KMS-11 (cell line): ENCODE results near the gene SH3BP2.

ENCODE experiments used
- H2AFZ ChIP-seq: fragments of 200-600 bp; sonication (generic); 2 replicates; pipeline ENCODE4 v1.6.1; 2016; ENCODE audit warnings: antibody characterized with exemption, mixed run types, low read depth
- H3K27ac ChIP-seq: fragments of 200-600 bp; sonication (generic); 2 replicates; pipeline ENCODE4 v1.6.1; 2016; ENCODE audit warnings: mild to moderate bottlenecking, mixed run types
- H3K27me3 ChIP-seq: fragments of 200-600 bp; sonication (generic); 2 replicates; pipeline ENCODE4 v1.6.1; 2017; ENCODE audit warnings: mild to moderate bottlenecking, low read depth, mixed run types, moderate library complexity; ENCODE audit not compliant: insufficient read depth
- H3K36me3 ChIP-seq: fragments of 200-600 bp; sonication (generic); 2 replicates; pipeline ENCODE4 v1.6.1; 2017; ENCODE audit warnings: mild to moderate bottlenecking, mixed run types; ENCODE audit not compliant: insufficient read depth
- H3K4me1 ChIP-seq: fragments of 200-600 bp; sonication (generic); 2 replicates; pipeline ENCODE4 v1.6.1; 2016; ENCODE audit warnings: mild to moderate bottlenecking, low read depth, mixed run types; ENCODE audit not compliant: poor library complexity, severe bottlenecking
- H3K4me2 ChIP-seq: fragments of 200-600 bp; sonication (generic); 2 replicates; pipeline ENCODE4 v1.7.0; 2016; ENCODE audit warnings: mild to moderate bottlenecking, mixed run types
- H3K4me3 ChIP-seq: fragments of 200-600 bp; sonication (generic); IDR thresholded peaks from 2 replicates; pipeline ENCODE4 v1.6.1; 2017; ENCODE audit warnings: low read depth, low read length, mixed read lengths; ENCODE audit not compliant: insufficient read depth
- H3K79me2 ChIP-seq: fragments of 200-600 bp; sonication (generic); 2 replicates; pipeline ENCODE4 v1.6.1; 2016; ENCODE audit warnings: low read depth, mixed run types; ENCODE audit not compliant: insufficient read depth
- H3K9ac ChIP-seq: fragments of 200-600 bp; sonication (generic); 2 replicates; pipeline ENCODE4 v1.6.1; 2016; ENCODE audit warnings: mild to moderate bottlenecking, mixed run types
- H4K20me1 ChIP-seq: fragments of 200-600 bp; sonication (generic); 2 replicates; pipeline ENCODE4 v1.6.1; 2016; ENCODE audit warnings: mild to moderate bottlenecking, mixed run types; ENCODE audit not compliant: insufficient read depth
- CTCF ChIP-seq: fragments of 200-600 bp; sonication (generic); conservative IDR thresholded peaks from 2 replicates; pipeline ENCODE4 v1.6.1; 2017; ENCODE audit warnings: low read depth, mild to moderate bottlenecking, antibody characterized with exemption, low read length, moderate library complexity, mixed read lengths

Gene SH3BP2

GRCh38 chr4:2818351-2818939 is 25.6 kb downstream of the SH3BP2 start:
- Histone ChIP-seq H2AFZ (no peak overlapping the region), H3K4me3 (no peak overlapping the region), H4K20me1 (no peaks in the 10 kb centered on the region), H3K79me2 (peaks cover 3% of the 10 kb centered on the region; the same call in 1 of the 2 replicates), H3K4me2 (no peak overlapping the region), H3K27ac (no peak overlapping the region), H3K4me1 (no peaks in the 10 kb centered on the region), H3K9ac (no peak overlapping the region), H3K27me3 (no peaks in the 10 kb centered on the region), H3K36me3 (no peaks in the 10 kb centered on the region)
- TF ChIP-seq CTCF = no peak

GRCh38 chr4:2819244-2820215 is 26.6 kb downstream of the SH3BP2 start:
- Histone ChIP-seq H3K4me3 (no peak overlapping the region), H3K27me3 (no peaks in the 10 kb centered on the region), H2AFZ (no peak overlapping the region), H4K20me1 (no peaks in the 10 kb centered on the region), H3K79me2 (no peaks in the 10 kb centered on the region), H3K4me1 (no peaks in the 10 kb centered on the region), H3K27ac (no peak overlapping the region), H3K4me2 (no peak overlapping the region), H3K9ac (no peak overlapping the region), H3K36me3 (no peaks in the 10 kb centered on the region)
- no peak for TF ChIP-seq CTCF

- no peak for TF ChIP-seq CTCF
- no peaks in the 10 kb centered on the region for H4K20me1 ChIP-seq
These were observed 27.5 kb downstream of the SH3BP2 start for GRCh38 chr4:2820216-2820982.

GRCh38 chr4:2822461-2823300 is 29.8 kb downstream of the SH3BP2 start:
- H4K20me1 ChIP-seq = no peaks in the 10 kb centered on the region
- H3K4me2 ChIP-seq = no peak overlapping the region

More at GRCh38 chr4:2820216-2820982, 27.5 kb downstream of the SH3BP2 start:
- H3K27me3 ChIP-seq = no peaks in the 10 kb centered on the region
- H3K4me1 ChIP-seq = no peaks in the 10 kb centered on the region
- no peak overlapping the region for H3K4me3 ChIP-seq
- H3K9ac ChIP-seq = no peak overlapping the region
- H3K79me2 ChIP-seq = no peaks in the 10 kb centered on the region
- H3K36me3 ChIP-seq = no peaks in the 10 kb centered on the region
- H2AFZ ChIP-seq = no peak overlapping the region
- H3K27ac ChIP-seq = no peak overlapping the region
- H3K4me2 ChIP-seq = no peak overlapping the region

More at GRCh38 chr4:2822461-2823300, 29.8 kb downstream of the SH3BP2 start:
- Histone ChIP-seq H2AFZ (no peak overlapping the region), H3K9ac (no peak overlapping the region), H3K27ac (no peak overlapping the region), H3K4me3 (no peak overlapping the region), H3K79me2 (no peaks in the 10 kb centered on the region), H3K27me3 (no peaks in the 10 kb centered on the region), H3K4me1 (no peaks in the 10 kb centered on the region), H3K36me3 (no peaks in the 10 kb centered on the region)
- TF ChIP-seq CTCF = no peak
